GM19099 (cell line): ENCODE data around the gene NCK1.

Experiments
- POLR2A ChIP-seq: IDR thresholded peaks from 3 replicates; pipeline ENCODE4 v1.6.1; 2011; ENCODE audit warnings: low read depth; ENCODE audit not compliant: insufficient read length; ENCODE audit errors: extremely low read depth

Gene NCK1

GRCh38 chr3:136982033-136982432, 120.0 kb downstream of the NCK1 start:
- TF ChIP-seq POLR2A, result no peak

DNA sequence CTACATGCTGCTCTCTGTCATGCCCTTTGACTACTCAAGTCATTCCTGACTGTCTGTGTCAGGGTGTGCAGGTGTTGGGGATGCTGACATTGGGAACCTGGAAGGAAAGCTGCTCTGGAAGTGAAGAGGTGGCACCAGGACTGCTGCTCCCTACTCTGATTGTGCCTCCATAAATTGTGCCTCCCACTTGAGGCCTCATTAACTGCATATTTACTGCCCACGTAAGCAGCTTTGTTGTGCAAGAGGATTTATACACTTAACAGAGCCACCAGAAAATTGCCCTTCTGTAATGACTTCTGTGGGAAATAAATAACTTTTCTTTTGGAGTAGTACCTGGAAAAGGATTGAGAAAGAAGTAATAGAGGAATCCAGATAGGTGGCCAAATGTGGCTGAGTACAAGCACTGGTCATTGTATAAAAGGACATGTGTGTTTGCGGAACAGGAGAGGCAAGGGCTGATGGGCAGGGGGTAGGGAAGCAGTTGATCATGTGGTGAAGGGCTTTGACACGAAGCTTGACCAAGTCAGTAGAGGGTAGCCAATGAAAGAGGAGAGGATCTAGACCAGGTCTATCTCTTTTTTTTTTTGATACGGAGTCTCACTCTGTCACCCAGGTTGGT, 120.6 kb downstream of the NCK1 start:
- TF ChIP-seq POLR2A, result no peak

DNA sequence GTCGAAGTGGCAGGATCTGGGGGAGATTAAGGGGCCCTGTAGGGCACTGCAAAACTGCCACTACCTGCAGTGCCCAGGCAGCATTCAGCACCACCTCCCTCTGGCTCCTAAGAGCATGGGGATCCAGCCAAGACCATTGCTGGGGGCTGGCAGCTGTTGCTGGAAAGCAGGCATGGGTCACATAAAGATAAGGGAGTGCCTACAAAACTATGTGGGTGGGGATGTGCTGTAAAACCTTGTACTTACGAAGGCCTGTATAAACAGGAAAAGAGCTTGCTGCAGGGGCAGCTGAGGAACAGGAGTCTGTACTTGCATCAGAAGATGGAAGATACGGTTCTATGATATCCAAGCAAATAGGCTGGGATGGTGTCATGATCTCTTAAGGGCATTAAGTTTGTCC, 122.8 kb downstream of the NCK1 start:
- TF ChIP-seq POLR2A, result no peak

DNA sequence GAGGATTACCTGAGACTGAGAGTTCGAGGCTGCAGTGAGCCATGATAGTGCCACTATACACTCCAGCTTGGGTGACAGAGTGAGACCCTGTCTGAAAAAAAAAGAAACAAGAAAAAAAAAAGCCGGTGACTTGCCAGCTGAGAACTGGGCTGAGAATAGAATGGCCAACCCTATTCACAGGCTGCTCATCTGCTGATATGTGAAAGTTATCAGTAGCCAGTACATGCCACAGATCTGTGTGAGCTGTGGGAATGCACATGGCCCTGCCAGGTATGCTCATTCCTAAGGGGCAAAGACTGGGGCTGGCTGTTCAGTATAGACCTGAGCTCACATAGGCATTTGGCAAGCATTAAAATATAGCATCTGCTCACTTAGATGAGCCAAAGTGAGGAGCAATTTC, 126.6 kb downstream of the NCK1 start:
- TF ChIP-seq POLR2A, result no peak

- TF ChIP-seq POLR2A, result no peak
These were observed 127.9 kb downstream of the NCK1 start for GRCh38 chr3:136989781-136990524.

- TF ChIP-seq POLR2A, result no peak
These were observed 128.8 kb downstream of the NCK1 start for GRCh38 chr3:136990826-136991225.

DNA sequence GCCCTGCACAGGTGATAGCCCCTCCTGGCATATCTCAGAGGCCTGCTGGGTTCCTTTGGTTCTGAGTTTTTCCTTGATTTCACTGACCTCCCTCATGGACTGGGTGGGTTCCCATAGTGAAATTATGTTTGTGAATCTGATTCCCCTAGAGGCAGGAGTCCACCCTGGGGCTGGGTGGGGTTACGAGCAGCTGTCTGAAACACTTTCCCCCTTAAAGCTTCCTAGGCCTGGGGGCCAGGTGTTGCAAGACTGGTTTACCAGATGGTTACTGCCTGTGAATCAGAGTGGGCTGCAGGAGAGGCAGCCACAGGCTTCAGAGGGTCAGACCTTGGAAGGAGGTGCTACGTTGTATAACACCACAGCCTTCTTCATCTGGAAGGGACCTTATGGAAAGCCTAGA, 130.1 kb downstream of the NCK1 start:
- no peak for TF ChIP-seq POLR2A

GRCh38 chr3:136994772-136995516, 132.9 kb downstream of the NCK1 start:
- no peak for TF ChIP-seq POLR2A

- no peak for TF ChIP-seq POLR2A
These were observed 133.6 kb downstream of the NCK1 start for GRCh38 chr3:136995652-136996051.
